Urinary bladder (tissue), 4 donors: ENCODE measurements around the gene DMTF1. TPM values are rescaled to one million over a fixed set of nuclear protein-coding genes. Genes with fewer than 3 reads are reported as not detected.
"Not testable (repeated sequence)": the region's sequence is repeated elsewhere in the genome, so short reads cannot be mapped to it uniquely, and the experiment has no call there.

Experiments used
- DNase-seq: peaks from one replicate; pipeline ENCODE4 v3.0.0-alpha.2; 2015; ENCODE audit errors: extremely low spot score
- H3K27ac ChIP-seq: one replicate; pipeline ENCODE4 v1.5.1; 2013; ENCODE audit warnings: low read depth, mild to moderate bottlenecking, moderate library complexity
- H3K36me3 ChIP-seq: one replicate; pipeline ENCODE4 v1.6.1; 2013; ENCODE audit warnings: mild to moderate bottlenecking, moderate library complexity; ENCODE audit not compliant: insufficient read depth
- H3K4me1 ChIP-seq: one replicate; pipeline ENCODE4 v1.6.1; 2013; ENCODE audit warnings: mild to moderate bottlenecking, moderate library complexity; ENCODE audit not compliant: insufficient read depth
- H3K4me3 ChIP-seq: one replicate; pipeline ENCODE4 v1.5.1; 2013; ENCODE audit warnings: low read depth, low read length
- WGBS: extraction: QIAGEN DNeasy Blood & Tissue Kit; methylation state at CpG from one replicate; pipeline ENCODE4 v1.1.7; 2013; 5-methylcytosine and 5-hydroxymethylcytosine counted together
- polyA plus RNA-seq: library from polyadenylated mRNA; stranded (reverse); fragments of 200-250 nt; gene quantifications from one replicate; pipeline ENCODE4 v1.2.3, GENCODE V29; 2013
- total RNA-seq: library from RNA; depleted of rRNA; stranded (reverse); fragments of >200 nt; gene quantifications from one replicate; pipeline ENCODE4 v1.2.3, GENCODE V29; 2014
- donor health status: healthy with polysubstance abuse.
- donor health status: healthy.

Gene DMTF1
- total and polyA plus RNA-seq, 2 donors: 32.7 to 252 TPM

DNA sequence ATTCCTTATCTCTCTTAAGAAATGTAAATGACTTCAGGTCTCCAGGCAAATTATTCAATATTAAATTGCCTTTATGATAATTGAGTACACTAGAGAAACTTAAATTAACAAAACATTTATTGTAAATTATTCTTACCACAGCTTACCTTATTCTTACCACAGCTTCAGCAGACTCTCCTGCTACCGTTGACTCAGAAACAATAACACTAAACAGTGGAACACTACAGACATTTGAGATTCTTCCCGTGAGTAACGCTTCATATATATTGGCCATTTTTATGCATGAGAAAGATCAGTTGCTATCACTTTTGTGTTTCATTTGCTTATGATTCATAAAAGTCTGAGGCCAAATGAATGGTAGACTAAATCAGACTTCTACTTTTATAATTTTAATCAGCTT, 38.5 kb downstream of the DMTF1 start:
- no peak for DNase-seq
- no peaks in the 10 kb centered on the region for H3K4me1 ChIP-seq
- H3K27ac ChIP-seq: no peak overlapping the region
- H3K36me3 ChIP-seq: peaks cover 13% of the 10 kb centered on the region
- WGBS: 81% methylated on average over 3 of the region's 3 CpGs
- H3K4me3 ChIP-seq: no peak overlapping the region

DNA sequence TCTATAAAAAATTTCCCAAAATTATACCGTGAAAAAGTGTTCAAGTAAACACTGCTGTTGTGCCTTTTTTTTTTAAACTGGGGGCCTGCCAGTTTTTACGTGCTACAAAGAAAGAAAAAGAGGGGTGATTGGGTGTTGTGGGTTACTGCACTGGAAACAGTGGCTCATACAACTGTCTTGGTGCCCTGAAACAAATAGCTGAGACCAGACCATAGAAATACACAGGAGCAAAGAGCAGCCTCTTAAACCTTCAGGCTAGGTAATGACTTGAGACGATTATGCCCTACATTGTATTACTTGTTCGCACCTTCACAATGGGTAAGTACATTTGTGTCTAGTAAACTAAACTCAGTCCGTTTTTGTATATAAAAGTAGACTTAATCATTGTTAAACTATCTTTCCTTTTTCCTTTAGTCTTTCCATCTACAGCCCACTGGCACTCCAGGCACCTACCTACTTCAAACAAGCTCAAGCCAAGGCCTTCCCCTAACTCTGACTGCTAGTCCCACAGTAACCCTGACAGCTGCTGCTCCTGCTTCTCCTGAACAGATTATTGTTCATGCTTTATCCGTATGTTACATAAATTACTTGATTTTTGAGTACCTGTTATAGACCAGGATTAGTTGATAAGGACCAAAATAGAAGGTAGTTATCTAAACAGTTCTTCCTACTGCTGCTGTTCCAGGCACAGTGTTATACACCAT, 40.7 kb downstream of the DMTF1 start:
- peaks cover 12% of the 10 kb centered on the region for H3K36me3 ChIP-seq
- 70% methylated on average over 6 of the region's 6 CpGs for WGBS
- no peak overlapping the region for H3K27ac ChIP-seq
- DNase-seq: no peak
- H3K4me1 ChIP-seq: no peaks in the 10 kb centered on the region
- H3K4me3 ChIP-seq: no peak overlapping the region

- Histone ChIP-seq H3K4me3 (no peak overlapping the region), H3K36me3 (peaks cover 10% of the 10 kb centered on the region), H3K4me1 (no peaks in the 10 kb centered on the region), H3K27ac (no peak overlapping the region)
- no peak for DNase-seq
- 90% methylated on average over 1 of the region's 1 CpG for WGBS
Measured at GRCh38 chr7:87193912-87194311, 41.7 kb downstream of the DMTF1 start.

- no peak overlapping the region for H3K4me3 ChIP-seq
- no peak for DNase-seq
- H3K27ac ChIP-seq: peak overlapping the region; percentile 5
- peaks cover 1% of the 10 kb centered on the region for H3K36me3 ChIP-seq
- no peaks in the 10 kb centered on the region for H3K4me1 ChIP-seq
- WGBS: 94% methylated on average over 1 of the region's 1 CpG
Measured at GRCh38 chr7:87199241-87199640, 47.0 kb downstream of the DMTF1 start.

GRCh38 chr7:87199700-87200450, 47.6 kb downstream of the DMTF1 start:
- Histone ChIP-seq H3K4me3 (no peak overlapping the region), H3K36me3 (peaks cover 1% of the 10 kb centered on the region), H3K4me1 (no peaks in the 10 kb centered on the region), H3K27ac (no peak overlapping the region)
- 84% methylated on average over 6 of the region's 6 CpGs for WGBS
- no peak for DNase-seq

DNA sequence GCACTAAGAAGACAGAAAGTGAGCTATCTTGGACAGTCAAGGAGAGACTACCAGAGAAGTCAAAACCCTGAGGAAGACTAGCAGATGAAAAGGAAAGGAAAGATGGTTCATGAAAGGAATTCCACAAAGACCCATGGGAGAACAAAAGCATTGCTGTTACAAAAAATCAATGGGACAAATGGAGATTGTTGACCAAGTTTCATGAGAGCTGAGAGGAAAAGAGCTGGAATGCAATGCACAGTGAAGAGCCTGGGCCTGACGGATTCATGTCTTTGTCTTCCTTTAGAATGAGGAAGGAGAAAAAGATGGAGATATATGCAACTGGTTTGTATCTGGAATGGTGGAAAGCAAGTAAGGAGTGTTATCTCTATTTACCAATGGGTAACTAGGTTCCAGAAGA, 50.0 kb downstream of the DMTF1 start:
- DNase-seq: no peak
- Histone ChIP-seq H3K36me3 (no peaks in the 10 kb centered on the region), H3K4me3 (no peak overlapping the region), H3K27ac (no peak overlapping the region), H3K4me1 (no peaks in the 10 kb centered on the region)
- WGBS: 88% methylated on average over 1 of the region's 1 CpG

GRCh38 chr7:87202705-87203104, 50.5 kb downstream of the DMTF1 start:
- Histone ChIP-seq H3K4me1 (no peaks in the 10 kb centered on the region), H3K36me3 (no peaks in the 10 kb centered on the region), H3K4me3 (no peak overlapping the region), H3K27ac (no peak overlapping the region)
- WGBS: 97% methylated on average over 2 of the region's 2 CpGs
- DNase-seq: no peak

DNA sequence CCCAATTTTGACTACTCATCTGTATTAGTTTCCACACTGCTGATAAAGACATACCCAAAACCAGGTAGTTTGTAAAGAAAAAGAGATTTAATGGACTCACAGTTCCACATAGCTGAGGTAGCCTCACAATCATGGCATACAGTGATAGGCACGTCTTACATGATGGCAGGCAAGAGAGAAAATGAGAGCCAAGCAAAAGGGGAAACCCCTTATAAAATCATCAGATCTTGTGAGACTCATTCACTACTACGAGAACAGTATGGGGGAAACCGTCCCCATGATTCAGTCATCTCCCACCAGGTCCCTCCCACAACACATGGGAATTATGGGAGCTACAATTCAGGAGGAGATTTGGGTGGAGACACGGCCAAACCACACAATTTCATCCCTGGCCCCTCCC, 51.7 kb downstream of the DMTF1 start:
- 93% methylated on average over 4 of the region's 4 CpGs for WGBS
- DNase-seq, H3K27ac ChIP-seq, H3K4me1 ChIP-seq, H3K36me3 ChIP-seq, H3K4me3 ChIP-seq: not testable (repeated sequence)

- no peak for DNase-seq
- 85% methylated on average over 3 of the region's 3 CpGs for WGBS
- Histone ChIP-seq H3K27ac (no peak overlapping the region), H3K4me3 (no peak overlapping the region), H3K4me1 (no peaks in the 10 kb centered on the region), H3K36me3 (no peaks in the 10 kb centered on the region)
Measured at GRCh38 chr7:87204933-87205332, 52.7 kb downstream of the DMTF1 start.

DNA sequence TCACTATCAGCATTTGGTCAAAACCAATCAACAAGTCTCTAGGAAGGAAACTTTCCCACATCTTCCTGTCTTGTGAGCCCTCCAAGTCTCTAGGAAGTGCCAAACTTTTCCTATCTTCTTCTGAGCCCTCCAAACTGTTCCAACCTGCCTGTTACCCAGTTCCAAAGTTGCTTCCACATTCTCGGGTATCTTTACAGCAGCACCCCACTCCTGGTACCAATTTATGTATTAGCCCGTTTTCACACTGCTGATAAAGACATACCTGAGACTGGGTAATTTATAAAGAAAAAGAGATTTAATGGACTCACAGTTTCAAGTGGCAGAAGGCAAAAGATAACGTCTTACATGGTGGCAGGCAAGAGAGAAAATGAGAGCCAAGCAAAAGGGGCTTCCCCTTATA, 53.4 kb downstream of the DMTF1 start:
- not testable (repeated sequence) for H3K36me3 ChIP-seq, H3K4me1 ChIP-seq, DNase-seq, H3K4me3 ChIP-seq, H3K27ac ChIP-seq
- WGBS: 97% methylated on average over 3 of the region's 3 CpGs

GRCh38 chr7:87206361-87206760, 54.1 kb downstream of the DMTF1 start:
- no peak for DNase-seq
- H3K27ac ChIP-seq: no peak overlapping the region
- WGBS: 96% methylated on average over 1 of the region's 1 CpG

GRCh38 chr7:87209295-87209924, 57.2 kb downstream of the DMTF1 start:
- 96% methylated on average over 18 of the region's 18 CpGs for WGBS
- no peak for DNase-seq
- Histone ChIP-seq H3K4me3 (no peak overlapping the region), H3K36me3 (no peaks in the 10 kb centered on the region), H3K4me1 (no peaks in the 10 kb centered on the region), H3K27ac (no peak overlapping the region)

More at GRCh38 chr7:87206361-87206760, 54.1 kb downstream of the DMTF1 start:
- Histone ChIP-seq H3K4me1 (no peaks in the 10 kb centered on the region), H3K4me3 (no peak overlapping the region), H3K36me3 (no peaks in the 10 kb centered on the region)

GRCh38 chr7:87210506-87210905, 58.3 kb downstream of the DMTF1 start:
- DNase-seq: no peak
- H3K4me3 ChIP-seq: no peak overlapping the region
- 94% methylated on average over 3 of the region's 3 CpGs for WGBS

GRCh38 chr7:87212498-87212897, 60.2 kb downstream of the DMTF1 start:
- WGBS: 70% methylated on average over 1 of the region's 1 CpG
- H3K27ac ChIP-seq: no peak overlapping the region
- no peaks in the 10 kb centered on the region for H3K4me1 ChIP-seq
- DNase-seq: no peak
- H3K4me3 ChIP-seq: no peak overlapping the region
- no peaks in the 10 kb centered on the region for H3K36me3 ChIP-seq

More at GRCh38 chr7:87210506-87210905, 58.3 kb downstream of the DMTF1 start:
- Histone ChIP-seq H3K27ac (no peak overlapping the region), H3K4me1 (no peaks in the 10 kb centered on the region), H3K36me3 (no peaks in the 10 kb centered on the region)
